SK-N-MC (cell line): Measurements from ENCODE around the gene CDAN1.

Experiments
- EZH2 ChIP-seq: fragments of 200-600 bp; sonication (generic); IDR thresholded peaks from one replicate; pipeline ENCODE4 v1.6.1; 2017; ENCODE audit warnings: antibody characterized with exemption
- POLR2AphosphoS5 ChIP-seq: IDR thresholded peaks from 2 replicates; pipeline ENCODE4 v1.6.1; 2012; ENCODE audit warnings: mild to moderate bottlenecking, low read depth, low read length, borderline replicate concordance

DNA sequence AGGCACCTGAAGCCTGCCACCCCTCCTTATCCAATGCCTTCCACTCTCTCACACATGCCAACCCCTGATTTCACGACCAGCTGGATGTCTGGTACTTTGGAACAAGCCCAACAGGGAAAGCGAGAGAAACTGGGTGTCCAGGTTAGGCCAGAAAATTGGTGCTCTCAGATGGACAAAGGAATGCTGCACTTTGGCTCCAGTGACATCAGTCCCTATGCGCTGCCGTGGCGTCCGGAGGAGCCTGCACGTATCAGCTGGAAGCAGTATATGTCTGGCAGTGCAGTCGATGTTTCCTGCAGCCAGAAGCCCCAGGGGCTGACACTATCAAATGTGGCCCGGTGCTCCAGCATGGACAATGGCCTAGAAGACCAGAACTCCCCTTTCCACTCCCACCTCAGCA lies 45.2 kb downstream of the CDAN1 start:
- TF ChIP-seq EZH2 (no peak), POLR2AphosphoS5 (no peak)
